Endodermal cell (in vitro differentiated cells): ENCODE data around the gene KREMEN1. TPM values are rescaled to one million over a fixed set of nuclear protein-coding genes. Genes with fewer than 3 reads are reported as not detected.

ENCODE experiments used
- DNase-seq: peaks from one replicate; pipeline ENCODE4 v3.0.0-alpha.2; 2017
- H3K27ac ChIP-seq: 2 replicates; pipeline ENCODE4 v1.5.1; 2013; ENCODE audit warnings: mild to moderate bottlenecking, low read depth, low read length, moderate library complexity
- H3K27me3 ChIP-seq: 2 replicates; pipeline ENCODE4 v1.6.1; 2013; ENCODE audit warnings: mild to moderate bottlenecking, low read length, moderate library complexity; ENCODE audit not compliant: insufficient read depth, control insufficient read depth, poor library complexity, severe bottlenecking
- H3K36me3 ChIP-seq: 2 replicates; pipeline ENCODE4 v1.7.0; 2013; ENCODE audit warnings: mild to moderate bottlenecking, low read length, moderate library complexity; ENCODE audit not compliant: control insufficient read depth, insufficient read depth
- H3K4me1 ChIP-seq: one replicate; pipeline ENCODE4 v1.7.0; 2013; ENCODE audit warnings: low read length; ENCODE audit not compliant: control insufficient read depth, insufficient read depth
- H3K4me3 ChIP-seq: 2 replicates; pipeline ENCODE4 v1.5.1; 2013; ENCODE audit warnings: mild to moderate bottlenecking, low read length, moderate library complexity
- H3K9ac ChIP-seq: 2 replicates; pipeline ENCODE4 v1.6.1; 2013; ENCODE audit warnings: mild to moderate bottlenecking, low read length, moderate library complexity; ENCODE audit not compliant: poor library complexity, severe bottlenecking; ENCODE audit errors: extremely low read depth
- H3K9me3 ChIP-seq: 2 replicates; pipeline ENCODE4 v1.6.1; 2013; ENCODE audit warnings: mild to moderate bottlenecking, low read length, moderate library complexity; ENCODE audit not compliant: control insufficient read depth
- H3K27ac Mint-ChIP-seq: 2 replicates; pipeline ENCODE4 v1.8.0; 2020; ENCODE audit warnings: mixed read lengths
- H3K27me3 Mint-ChIP-seq: 2 replicates; pipeline ENCODE4 v1.8.0; 2021; ENCODE audit warnings: mild to moderate bottlenecking, mixed read lengths; ENCODE audit not compliant: insufficient read depth
- H3K36me3 Mint-ChIP-seq: 2 replicates; pipeline ENCODE4 v1.8.0; 2020; ENCODE audit warnings: low read depth, mixed read lengths
- H3K4me1 Mint-ChIP-seq: 2 replicates; pipeline ENCODE4 v1.8.0; 2020; ENCODE audit warnings: mixed read lengths
- H3K4me3 Mint-ChIP-seq: 2 replicates; pipeline ENCODE4 v1.8.0; 2020; ENCODE audit warnings: mild to moderate bottlenecking, moderate library complexity, mixed read lengths
- H3K9me3 Mint-ChIP-seq: 2 replicates; pipeline ENCODE4 v1.8.0; 2020; ENCODE audit warnings: mild to moderate bottlenecking, mixed read lengths
- WGBS, 2 experiments: methylation state at CpG; one replicate each; pipeline versions ENCODE4 v1.1.5 to v1.1.7; 2013; ENCODE audit warnings: missing lambda C conversion rate in 2 of 2, mixed read lengths in 1 of 2; ENCODE audit not compliant: insufficient coverage in 1 of 2, insufficient read length in 1 of 2; 5-methylcytosine and 5-hydroxymethylcytosine counted together
- total RNA-seq, 2 donors: library from RNA; stranded (reverse); fragmentation: NEBNext Ultra II Directional in 1 of 2; extraction: Animal tissue kit (Norgen Biotek cat#: 25700) in 1 of 2; gene quantifications; 2 replicates in 1 of 2; 3 replicates in 1 of 2; pipeline ENCODE4 v1.2.1, GENCODE V29; 2021
- TF ChIP-seq, protein P1 (sequence below): fragments of 200-600 bp; sonication (generic); conservative IDR thresholded peaks from 2 replicates; pipeline ENCODE4 v1.5.0; 2021; ENCODE audit warnings: antibody characterized with exemption, mild to moderate bottlenecking

The KREMEN1 gene
- total RNA-seq, 2 donors from 2014 or later: 6.2 to 7.5 TPM

DNA sequence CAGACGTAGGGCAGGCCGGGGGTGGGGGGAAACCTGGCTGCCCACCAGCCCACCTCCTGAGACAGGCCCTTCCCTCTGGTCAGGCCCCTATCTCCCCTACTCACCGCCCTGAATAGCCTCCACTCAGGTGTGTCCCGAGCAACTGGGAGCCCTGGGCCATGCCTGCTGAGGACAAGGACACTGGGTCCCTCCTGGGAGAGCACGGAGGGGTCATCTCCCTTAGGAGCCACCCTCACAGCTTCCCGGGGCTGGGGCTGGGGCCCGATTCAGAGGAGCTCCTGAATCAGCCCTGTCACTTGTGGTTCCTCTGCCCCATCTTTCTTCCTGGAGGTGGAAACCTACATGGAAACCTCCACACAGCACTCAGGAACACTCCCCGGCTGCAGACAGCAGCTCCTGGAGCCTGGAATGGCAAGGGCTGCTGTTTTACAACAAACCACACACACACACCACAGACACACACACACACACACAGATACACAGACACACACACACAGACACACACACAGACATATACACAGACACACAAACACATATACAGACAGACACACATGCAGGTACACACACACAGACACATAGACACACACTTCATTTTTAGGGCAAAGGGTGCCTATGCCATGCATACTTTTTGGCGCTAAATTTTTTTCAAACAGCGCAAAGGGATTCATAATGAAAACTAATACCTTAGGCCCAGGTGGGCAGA lies 123.3 kb downstream of the KREMEN1 start:
- DNase-seq: no peak
- Histone ChIP-seq H3K27ac (no peak overlapping the region), H3K4me1 (no peaks in the 10 kb centered on the region), H3K27me3 (no peaks in the 10 kb centered on the region), H3K4me3 (no peak overlapping the region), H3K9me3 (no peaks in the 10 kb centered on the region), H3K9ac (no peak overlapping the region), H3K36me3 (no peaks in the 10 kb centered on the region)
- Mint-ChIP-seq H3K36me3 (peaks cover 3% of the 10 kb centered on the region), H3K4me3 (no peak overlapping the region), H3K27ac (no peak overlapping the region), H3K27me3 (peaks cover 2% of the 10 kb centered on the region), H3K4me1 (peaks cover 4% of the 10 kb centered on the region), H3K9me3 (peaks cover 4% of the 10 kb centered on the region)
- 83 to 87% methylated on average over 9 to 10 of the region's 10 CpGs for WGBS, 2 experiments
- TF ChIP-seq, protein P1, sequence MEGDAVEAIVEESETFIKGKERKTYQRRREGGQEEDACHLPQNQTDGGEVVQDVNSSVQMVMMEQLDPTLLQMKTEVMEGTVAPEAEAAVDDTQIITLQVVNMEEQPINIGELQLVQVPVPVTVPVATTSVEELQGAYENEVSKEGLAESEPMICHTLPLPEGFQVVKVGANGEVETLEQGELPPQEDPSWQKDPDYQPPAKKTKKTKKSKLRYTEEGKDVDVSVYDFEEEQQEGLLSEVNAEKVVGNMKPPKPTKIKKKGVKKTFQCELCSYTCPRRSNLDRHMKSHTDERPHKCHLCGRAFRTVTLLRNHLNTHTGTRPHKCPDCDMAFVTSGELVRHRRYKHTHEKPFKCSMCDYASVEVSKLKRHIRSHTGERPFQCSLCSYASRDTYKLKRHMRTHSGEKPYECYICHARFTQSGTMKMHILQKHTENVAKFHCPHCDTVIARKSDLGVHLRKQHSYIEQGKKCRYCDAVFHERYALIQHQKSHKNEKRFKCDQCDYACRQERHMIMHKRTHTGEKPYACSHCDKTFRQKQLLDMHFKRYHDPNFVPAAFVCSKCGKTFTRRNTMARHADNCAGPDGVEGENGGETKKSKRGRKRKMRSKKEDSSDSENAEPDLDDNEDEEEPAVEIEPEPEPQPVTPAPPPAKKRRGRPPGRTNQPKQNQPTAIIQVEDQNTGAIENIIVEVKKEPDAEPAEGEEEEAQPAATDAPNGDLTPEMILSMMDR: no peak

GRCh38 chr22:29197096-29197495 lies 124.3 kb downstream of the KREMEN1 start:
- peaks cover 4% of the 10 kb centered on the region for H3K9me3 Mint-ChIP-seq
- H3K27ac Mint-ChIP-seq: no peak overlapping the region

DNA sequence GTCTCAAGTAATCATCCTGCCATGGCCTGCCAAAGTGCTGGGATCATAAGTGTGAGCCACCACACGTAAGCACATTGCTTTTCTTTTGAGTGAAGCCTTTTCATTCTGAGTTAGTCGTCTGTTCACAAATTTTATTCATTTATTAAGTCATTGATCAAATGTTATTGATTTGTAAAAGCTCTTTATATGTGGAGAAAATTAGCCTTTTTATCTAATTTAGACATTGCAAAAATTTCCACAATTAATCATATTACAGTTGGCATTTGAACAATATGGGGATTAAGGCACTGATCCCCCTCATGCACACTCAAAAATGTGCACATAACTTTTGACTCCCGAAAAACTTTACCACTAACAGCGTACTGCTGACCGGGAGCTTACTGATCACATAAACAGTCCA lies 125.4 kb downstream of the KREMEN1 start:
- Histone ChIP-seq H3K27ac (no peak overlapping the region), H3K4me3 (no peak overlapping the region), H3K27me3 (no peaks in the 10 kb centered on the region), H3K36me3 (no peaks in the 10 kb centered on the region), H3K9me3 (no peaks in the 10 kb centered on the region), H3K4me1 (peaks cover 5% of the 10 kb centered on the region), H3K9ac (no peak overlapping the region)
- no peak for DNase-seq
- Mint-ChIP-seq H3K9me3 (peaks cover 4% of the 10 kb centered on the region), H3K27me3 (peaks cover 2% of the 10 kb centered on the region), H3K4me1 (peaks cover 13% of the 10 kb centered on the region), H3K4me3 (no peak overlapping the region), H3K36me3 (peaks cover 3% of the 10 kb centered on the region), H3K27ac (no peak overlapping the region)
- TF ChIP-seq, protein P1: no peak
- 97 to 100% methylated on average over 2 to 4 of the region's 5 CpGs for WGBS, 2 experiments

More at GRCh38 chr22:29197096-29197495, 124.3 kb downstream of the KREMEN1 start:
- Mint-ChIP-seq H3K36me3 (peaks cover 3% of the 10 kb centered on the region), H3K4me3 (no peak overlapping the region), H3K4me1 (peaks cover 6% of the 10 kb centered on the region), H3K27me3 (peaks cover 2% of the 10 kb centered on the region)
- no peak overlapping the region for H3K4me3 ChIP-seq
- no peak for DNase-seq
- TF ChIP-seq, protein P1: no peak
- H3K36me3 ChIP-seq: no peaks in the 10 kb centered on the region
- H3K9ac ChIP-seq: no peak overlapping the region
- no peaks in the 10 kb centered on the region for H3K27me3 ChIP-seq
- WGBS, 2 experiments: 100% methylated on average over 1 to 2 of the region's 3 CpGs
- H3K27ac ChIP-seq: no peak overlapping the region
- no peaks in the 10 kb centered on the region for H3K4me1 ChIP-seq
- H3K9me3 ChIP-seq: no peaks in the 10 kb centered on the region
